Hepatocyte (in vitro differentiated cells): ENCODE results near the gene FRY.

ENCODE experiments used
- CTCF ChIP-seq: fragments of 200-600 bp; sonication (generic); IDR thresholded peaks from 2 replicates; pipeline ENCODE4 v1.5.1; 2016; ENCODE audit warnings: antibody characterized with exemption, mild to moderate bottlenecking; ENCODE audit not compliant: poor library complexity
- EZH2 ChIP-seq: fragments of 200-600 bp; sonication (generic); IDR thresholded peaks from 2 replicates; pipeline ENCODE4 v1.6.1; 2016; ENCODE audit warnings: antibody characterized with exemption, mild to moderate bottlenecking, borderline replicate concordance
- EZH2phosphoT487 ChIP-seq: fragments of 200-600 bp; sonication (generic); IDR thresholded peaks from one replicate; pipeline ENCODE4 v1.6.1; 2018; ENCODE audit warnings: antibody characterized with exemption, mild to moderate bottlenecking, low read depth, moderate library complexity; ENCODE audit not compliant: unreplicated experiment, severe bottlenecking

GRCh38 chr13:32314271-32315237, 283.0 kb downstream of the FRY start:
- no peak for TF ChIP-seq CTCF
- TF ChIP-seq EZH2, result no peak
- TF ChIP-seq EZH2phosphoT487, result no peak
